Esophagus muscularis mucosa (tissue), 4 donors: ENCODE data around the gene BICDL1.

Source experiments
- CTCF ChIP-seq, 3 experiments: fragments of 200-600 bp in 2 of 3; fragments of 450-650 bp in 1 of 3; sonication (generic) in 2 of 3; IDR thresholded peaks; one replicate each; pipeline ENCODE4 v1.5.1; 2017 to 2019; ENCODE audit warnings: antibody characterized with exemption in 3 of 3, mild to moderate bottlenecking in 2 of 3, moderate library complexity in 1 of 3
- EP300 ChIP-seq: sonication (generic); formaldehyde crosslinking; IDR thresholded peaks from one replicate; pipeline ENCODE4 v1.6.1; 2017; ENCODE audit warnings: antibody characterized with exemption
- POLR2A ChIP-seq: fragments of 450-650 bp; IDR thresholded peaks from one replicate; pipeline ENCODE4 v1.6.1; 2017; ENCODE audit warnings: antibody characterized with exemption, moderate library complexity, mild to moderate bottlenecking, low read depth
- POLR2AphosphoS5 ChIP-seq, 2 donors: sonication (generic); formaldehyde crosslinking; IDR thresholded peaks; one replicate each; pipeline ENCODE4 v1.6.1; 2017; ENCODE audit warnings: antibody characterized with exemption in 2 of 2

DNA sequence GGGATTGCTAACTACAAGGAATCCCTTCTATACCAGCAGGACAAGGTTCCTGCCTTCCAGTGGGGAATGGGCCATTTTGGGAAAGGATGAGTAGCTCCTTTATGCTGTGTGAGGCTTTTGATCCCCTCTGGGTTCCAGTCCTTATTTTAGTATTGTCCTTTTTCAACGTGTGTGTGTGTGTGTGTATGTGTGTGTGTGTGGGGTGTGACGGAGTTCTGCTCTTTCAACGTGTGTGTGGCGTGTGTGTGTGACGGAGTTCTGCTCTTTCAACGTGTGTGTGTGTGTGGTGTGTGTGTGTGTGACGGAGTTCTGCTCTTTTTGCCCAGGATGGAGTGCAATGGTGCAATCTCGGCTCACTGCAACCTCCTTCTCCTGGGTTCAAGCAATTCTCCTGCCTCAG lies 100.1 kb downstream of the BICDL1 start:
- TF ChIP-seq POLR2AphosphoS5 (IDR thresholded peaks at IDR 0.05) = no peak
- no peak for TF ChIP-seq EP300
- no peak for TF ChIP-seq CTCF (IDR thresholded peaks at IDR 0.05)
- no peak for TF ChIP-seq POLR2A
